GM18858 (cell line): ENCODE measurements around the gene SASH1.

Experiments
- ATAC-seq: cut with Tn5 transposase; IDR thresholded peaks from one replicate; pipeline ENCODE4 v1.9.1; 2021; ENCODE audit not compliant: unreplicated experiment

The SASH1 gene

DNA sequence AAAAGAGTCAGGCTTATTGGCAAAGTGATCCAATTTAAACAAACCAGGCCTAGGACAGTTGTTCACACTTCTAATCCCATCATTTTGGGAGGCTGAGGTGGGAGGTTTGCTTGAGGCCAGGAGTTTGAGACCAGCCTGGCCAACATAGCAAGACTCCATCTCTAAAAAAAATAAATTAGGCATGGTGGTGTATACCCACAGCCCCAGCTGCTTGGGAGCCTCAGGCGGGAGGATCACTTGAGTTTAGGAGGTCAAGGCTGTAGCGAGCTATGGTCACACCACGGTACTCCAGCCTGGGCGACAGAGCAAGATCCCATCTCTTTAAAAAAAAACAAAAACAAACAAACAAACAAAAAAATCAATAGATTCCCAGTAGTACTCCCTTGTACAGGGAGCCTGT is 86.8 kb downstream of the SASH1 start:
- ATAC-seq, result no peak

DNA sequence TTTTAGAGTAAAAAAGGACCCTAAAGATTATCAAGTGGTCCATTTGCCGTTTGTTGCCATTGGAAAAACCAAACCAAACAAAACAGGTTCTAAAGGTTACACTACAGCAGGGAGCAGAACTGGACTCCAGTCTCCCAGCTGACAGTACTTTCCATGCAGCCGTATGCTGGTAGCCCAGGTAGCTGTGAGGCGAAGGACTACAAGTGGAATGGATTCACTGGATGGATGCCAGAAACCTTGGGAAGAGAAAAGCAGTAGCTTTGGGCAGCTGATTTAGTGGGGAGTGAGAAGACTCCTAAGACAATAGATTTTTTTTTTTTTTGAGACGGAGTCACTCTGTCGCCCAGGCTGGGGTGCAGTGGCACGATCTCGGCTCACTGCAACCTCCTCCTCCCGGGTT is 88.3 kb downstream of the SASH1 start:
- no peak for ATAC-seq

DNA sequence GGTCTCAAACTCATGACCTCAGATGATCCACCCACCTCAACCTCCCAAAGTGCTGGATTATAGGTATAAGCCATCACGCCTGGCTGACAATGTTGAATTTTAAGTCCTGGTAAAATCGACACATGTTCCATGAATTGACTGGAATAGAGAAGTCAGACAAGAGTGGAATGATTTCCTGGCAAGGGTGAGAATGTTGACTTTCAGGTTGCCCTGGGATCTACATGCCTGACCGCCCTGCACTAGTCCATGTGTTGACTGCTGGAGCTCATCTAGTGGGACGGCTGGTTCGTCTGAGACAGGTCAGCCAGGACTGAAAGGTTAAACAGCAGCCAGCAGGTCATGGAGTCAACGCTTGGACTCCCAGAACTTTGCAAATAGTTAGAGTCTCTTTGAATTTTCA is 88.8 kb downstream of the SASH1 start:
- no peak for ATAC-seq

DNA sequence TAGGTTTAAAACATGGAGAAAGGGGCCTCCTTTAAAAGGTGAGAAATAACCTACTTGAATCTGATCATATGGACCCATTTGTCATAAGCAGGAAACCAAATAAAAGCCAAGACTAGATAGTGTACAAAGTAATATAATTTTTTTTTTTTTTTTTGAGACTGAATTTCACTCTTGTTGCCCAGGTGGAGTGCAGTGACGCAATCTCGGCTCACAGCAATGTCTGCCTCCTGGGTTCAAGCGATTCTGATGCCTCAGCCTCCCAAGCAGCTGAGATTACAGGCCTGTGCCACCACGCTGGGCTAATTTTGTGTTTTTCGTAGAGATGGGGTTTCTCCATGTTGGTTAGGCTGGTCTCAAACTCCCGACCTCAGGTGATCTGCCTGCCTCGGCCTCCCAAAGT is 89.2 kb downstream of the SASH1 start:
- no peak for ATAC-seq

DNA sequence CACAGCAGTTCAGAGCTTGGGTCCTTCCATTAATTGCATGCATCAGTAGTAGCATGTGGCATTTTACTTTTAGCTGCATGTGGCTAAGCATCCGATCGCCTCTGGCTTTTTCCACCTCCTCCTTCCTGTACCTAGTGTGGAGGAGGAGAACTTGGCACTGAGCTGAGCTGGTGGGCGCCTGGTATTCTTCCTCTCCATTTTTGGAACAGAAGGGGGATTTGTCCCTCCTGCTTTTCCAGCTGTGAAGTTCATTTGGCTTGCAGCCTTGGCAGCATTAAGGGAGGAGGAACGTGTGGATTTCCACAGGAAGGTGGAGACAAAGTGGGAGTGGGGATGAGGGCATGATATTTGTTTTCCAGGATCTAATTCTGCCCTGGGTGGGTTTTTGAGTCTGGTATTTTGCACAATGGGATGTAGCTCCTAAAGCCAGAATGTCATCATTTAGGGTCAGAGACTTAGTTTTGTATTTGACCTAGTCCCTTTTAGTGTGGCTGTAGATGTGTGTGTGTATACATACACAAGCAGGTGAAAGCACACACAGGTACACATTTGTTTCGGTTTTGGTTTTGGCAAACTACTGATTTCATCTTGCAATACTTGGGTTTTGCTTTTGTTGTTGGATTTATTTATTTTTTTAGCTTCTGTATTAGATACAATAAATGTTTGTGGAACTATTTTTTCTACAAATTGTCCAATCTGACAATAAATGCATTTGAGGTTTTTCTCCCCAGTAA is 90.0 kb downstream of the SASH1 start:
- no peak for ATAC-seq

DNA sequence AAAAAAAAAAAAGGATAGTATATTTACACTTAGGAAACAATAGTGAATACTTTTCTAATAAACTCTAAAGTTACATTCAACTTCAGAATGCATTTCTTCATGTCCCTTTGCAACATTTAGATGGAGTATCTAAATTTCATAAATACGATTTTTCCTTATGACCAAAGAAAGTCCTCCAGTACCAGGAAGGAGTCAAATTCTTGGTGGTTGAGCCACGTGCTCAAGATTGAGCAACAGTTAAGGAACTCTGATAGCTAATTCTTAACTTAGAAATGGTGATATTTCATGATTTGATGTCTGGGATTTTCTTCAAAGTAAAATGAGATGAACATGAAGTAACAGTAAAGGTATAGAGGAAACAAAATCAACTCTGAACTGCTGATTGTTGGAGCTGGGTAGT is 92.7 kb downstream of the SASH1 start:
- no peak for ATAC-seq

DNA sequence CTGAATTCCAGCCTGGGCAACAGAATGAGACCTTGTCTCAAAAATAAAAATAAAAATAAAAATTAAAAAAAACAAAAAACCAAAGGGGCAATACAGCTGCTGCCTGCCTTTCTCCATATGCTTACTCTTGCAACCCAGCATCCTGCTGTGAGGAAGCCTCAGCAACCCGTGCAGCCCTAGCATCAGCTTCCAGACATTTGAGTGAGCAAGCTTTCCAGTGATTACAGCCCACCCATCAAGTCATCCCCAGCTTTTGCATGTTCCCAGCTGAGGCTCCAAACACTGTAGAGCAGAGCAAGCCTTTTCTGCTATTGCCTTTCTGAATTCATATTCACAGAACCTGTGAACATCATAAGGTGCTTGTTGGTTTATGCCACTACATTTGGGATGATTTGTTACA is 93.8 kb downstream of the SASH1 start:
- no peak for ATAC-seq

DNA sequence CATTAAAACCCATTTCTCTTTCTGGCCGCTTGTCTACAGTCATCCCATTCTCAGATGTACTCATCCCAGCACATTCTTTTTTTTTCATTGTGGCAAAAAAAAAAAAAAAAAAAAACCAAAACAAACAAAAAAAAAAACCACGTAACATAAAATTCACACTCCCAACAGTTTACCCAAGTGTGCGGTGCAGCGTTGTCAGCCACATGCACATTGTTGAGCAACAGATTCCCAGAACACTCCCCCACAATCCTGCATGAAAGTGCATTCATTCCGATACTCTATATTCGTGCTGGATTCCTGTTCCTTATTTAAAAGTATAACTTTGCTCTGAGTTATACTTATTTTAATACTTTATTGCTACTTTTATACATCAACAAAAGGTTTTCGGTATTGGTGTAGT is 96.0 kb downstream of the SASH1 start:
- ATAC-seq, result no peak

DNA sequence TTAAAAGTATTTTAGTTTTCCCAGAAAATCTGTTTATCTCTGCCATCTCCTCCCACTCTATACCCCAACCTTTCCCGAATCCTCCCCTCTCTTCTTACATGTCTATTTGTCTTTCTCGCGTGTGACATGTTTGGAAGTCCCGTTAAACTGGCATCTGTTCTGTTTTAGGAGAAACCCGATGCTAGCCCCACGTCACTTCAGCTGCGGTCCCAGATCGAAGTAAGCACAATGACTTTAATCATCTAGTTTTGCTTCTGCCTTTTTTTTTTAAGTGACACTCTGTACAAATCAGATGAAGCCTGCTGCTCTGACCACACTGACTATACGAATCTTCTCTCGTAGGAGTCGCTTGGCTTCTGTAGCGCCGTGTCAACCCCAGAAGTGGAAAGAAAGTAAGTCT is 97.4 kb downstream of the SASH1 start:
- no peak for ATAC-seq

DNA sequence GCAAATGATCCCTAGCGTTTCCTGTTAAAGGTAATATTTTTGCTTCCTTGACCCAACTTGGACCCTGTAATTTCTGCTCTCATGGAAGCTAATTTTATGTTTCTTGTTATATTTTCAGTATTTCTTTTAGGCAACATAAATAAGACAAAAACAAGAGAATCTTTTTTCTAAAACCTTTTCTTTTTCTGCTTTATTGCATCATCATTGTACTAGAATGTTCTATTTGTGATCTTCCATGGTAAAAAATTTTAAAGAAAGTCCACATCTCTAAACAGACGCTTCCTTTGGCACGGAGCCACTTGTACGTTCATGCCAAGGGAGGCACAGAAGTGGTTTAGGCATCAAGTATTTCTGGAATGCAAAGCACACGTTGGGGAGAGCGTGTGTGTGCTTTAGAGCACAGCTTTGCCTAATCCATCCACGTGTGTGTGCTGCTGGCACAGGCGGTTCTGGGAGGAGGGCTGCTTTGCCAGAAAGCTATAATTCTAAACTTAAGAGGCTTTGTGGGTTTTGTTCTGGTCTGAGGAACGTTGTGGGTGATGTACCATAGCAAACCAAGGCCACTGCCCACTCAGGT is 98.3 kb downstream of the SASH1 start:
- ATAC-seq, result no peak

DNA sequence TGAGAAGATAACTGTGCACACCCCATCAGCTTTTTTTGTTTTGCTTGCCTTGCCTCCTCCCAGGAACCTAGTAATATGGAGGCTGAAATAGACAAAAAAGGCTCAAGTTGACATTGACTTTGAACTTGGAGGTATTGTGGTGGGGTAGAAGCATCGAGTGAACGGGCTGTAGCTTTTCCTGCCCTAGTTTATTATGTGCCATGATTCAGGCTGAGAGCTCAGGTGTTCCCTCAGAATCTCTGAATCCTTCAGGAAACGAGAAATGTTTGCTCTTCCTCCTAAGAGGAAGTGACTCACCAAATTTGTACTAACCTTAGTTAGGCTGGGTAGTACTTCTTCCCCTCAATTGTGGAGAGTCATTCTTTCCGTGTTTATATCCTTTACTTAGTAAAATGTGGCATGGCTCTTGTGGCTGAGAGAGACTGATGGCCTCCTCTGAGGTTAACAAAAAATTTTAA is 98.8 kb downstream of the SASH1 start:
- ATAC-seq, result no peak

DNA sequence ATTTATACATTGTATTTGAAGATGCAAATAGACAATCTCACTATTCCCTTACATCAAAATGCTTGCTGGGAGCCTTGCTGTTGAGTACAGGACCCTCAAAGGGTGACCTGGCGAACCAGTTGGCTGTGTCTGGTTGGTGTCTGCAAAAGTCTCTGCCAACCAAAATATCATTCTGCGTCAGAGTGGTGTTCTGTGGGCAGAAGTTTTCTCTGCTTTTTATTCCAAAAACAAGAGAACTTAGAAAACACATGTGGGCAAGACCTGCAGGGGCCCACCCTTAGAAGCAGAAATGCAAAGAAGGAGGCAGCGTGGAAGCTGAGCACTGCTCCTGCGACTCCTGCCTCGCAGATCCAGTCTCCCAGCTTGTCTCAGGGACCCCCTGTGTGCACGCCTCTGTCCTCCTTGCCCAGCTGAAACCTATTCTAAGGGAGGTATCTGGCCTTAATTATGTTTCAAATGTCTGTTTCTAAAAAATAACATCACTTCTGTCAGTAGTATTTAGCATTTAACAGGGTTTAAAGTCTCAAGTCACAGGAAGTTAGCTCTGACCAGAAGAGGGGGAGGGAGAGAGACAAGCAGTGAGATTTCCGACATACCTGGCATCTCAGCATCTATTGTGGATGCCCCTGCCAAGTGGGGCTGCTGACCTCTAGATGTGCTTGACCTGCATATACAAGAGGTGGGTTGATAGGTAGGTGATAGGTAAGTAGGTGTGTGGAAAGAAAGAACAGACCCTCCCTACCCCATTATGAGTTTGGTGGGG is 101.3 kb downstream of the SASH1 start:
- ATAC-seq, result no peak

DNA sequence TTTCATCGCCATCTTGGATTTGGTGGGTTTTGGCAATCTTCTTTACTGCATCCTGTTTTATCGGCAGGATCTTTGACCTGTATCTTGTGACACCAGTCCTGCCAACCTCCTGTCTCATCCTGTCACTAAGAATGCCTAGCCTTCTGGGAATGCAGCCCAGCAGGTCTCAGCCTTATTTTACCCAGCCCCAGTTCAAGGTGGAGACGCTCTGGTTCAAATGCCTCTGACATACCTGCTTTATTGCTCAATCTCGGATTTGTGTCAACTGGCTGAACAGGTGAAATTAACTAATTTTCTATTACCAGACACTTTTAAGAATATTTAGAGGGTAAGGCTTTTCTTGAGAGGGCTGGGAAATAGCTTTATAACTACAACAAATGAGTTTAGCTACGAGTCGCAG is 102.5 kb downstream of the SASH1 start:
- ATAC-seq, result no peak

DNA sequence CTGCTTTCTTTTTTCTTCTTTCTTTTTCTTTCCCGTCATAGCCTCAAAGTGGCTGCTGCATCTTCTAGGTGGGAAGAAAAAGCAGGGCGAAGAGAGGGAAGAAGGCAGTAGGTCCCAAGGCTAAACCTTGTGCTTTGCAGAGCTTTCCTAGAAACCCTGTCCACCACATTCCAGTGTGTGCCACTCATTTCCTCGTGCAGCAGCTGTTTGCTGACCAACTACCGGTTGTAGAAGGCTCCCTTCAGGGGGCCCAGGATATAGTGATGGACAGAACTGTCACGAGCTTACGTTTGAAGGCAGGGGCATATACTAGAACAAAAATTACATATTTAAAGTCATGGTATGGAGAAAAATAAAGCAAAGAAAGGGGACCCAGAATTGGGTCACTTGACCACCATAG is 103.0 kb downstream of the SASH1 start:
- ATAC-seq, result no peak

DNA sequence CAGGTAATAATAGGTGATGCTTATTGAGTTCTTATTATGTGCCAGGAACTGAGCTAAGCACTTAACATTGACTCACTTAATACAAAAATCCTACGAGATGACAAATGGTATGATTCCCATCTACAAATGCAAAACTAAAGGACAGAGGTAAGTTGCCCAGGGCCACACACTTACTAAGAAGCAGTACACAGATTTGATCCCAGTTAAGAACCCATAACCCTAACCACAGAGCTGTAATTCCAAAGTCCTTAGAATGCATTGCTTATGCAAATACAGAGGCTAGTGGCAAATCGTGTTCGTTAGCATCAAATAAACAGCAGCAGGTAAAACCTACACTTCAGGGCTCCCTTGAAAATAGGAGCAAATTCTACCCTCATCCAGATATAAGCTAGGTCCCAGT is 104.0 kb downstream of the SASH1 start:
- ATAC-seq, result no peak

DNA sequence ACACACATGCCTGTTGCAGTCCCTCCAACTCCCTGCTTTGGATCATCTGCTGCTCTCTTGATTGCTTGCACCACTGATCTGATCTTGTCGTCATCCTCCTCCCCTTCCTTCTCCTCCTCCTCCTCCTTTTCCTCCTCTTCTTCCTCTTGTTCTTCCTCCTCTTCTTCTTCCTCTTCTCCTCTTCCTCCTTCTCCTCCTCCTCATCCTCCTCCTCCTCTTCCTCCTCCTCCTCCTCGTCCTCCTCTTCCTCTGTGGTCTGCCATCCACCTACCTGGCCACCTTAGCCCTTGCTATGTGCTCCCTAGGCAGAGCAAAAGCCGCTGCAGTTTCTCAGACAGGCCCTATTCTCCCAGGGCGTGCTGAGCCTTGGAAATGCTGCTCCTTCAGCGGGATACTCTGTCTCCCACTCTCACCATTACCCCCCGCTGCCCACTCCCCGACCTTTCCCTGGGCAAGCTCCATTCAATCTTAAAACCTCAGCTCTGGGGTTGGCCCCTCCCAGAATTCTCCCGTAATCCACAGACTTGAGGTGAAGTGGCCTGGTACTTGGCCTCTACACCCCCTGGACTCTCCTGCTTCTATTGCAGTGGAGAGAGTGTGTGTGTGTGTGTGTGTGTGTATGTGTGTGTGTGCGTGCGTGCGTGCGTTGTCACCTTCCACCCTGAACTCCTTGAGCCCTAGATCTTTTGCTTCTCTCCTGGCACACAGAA is 105.0 kb downstream of the SASH1 start:
- no peak for ATAC-seq

DNA sequence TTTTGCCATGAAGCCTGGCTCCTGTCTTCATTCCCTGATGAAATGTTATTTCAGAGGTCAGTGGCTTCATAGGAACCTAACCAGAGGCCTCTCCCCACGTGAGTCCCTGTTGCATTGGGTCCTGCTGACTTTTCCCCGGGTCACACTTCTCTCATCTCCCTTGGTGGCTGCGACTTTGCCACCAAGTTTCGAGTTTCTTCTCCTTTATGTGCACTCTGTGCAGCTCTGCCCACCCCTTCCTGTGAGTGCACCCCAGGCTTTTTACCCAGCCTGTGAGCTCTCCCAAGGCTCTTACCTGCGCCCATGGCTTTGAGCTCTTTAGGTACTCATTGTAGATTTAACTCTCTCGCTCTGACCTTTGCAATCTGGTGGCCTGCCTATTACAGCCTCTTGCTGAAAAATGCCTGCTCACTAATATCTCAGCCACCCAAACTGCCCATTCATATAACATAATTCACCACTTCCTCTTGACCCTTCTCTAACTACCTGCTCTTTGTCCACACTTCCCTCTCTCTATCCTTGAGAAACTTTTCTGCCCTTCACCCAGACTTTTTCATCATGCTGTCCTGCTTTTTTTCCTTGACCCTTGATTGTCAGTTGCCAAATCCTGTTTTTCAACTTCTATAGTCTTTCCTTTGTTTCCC is 105.9 kb downstream of the SASH1 start:
- no peak for ATAC-seq

DNA sequence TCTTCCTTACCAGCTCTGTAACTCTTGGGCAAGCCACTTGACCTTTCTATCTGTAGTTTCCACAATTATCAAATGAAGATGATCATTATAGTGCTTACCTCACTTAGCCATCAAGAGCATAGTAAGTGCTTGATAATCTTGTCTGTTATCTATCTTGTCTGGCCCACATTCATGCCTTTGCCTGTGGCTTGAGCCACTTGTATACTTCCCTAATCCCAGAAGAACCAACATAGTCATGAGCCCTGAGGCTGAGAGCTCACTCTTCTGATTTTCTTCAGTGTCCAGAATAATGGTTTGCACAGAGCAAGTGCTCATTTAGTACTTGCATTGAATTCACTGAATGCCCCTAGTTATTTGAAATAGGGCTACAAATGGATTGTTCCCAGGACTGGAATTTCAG is 108.2 kb downstream of the SASH1 start:
- ATAC-seq, result no peak

DNA sequence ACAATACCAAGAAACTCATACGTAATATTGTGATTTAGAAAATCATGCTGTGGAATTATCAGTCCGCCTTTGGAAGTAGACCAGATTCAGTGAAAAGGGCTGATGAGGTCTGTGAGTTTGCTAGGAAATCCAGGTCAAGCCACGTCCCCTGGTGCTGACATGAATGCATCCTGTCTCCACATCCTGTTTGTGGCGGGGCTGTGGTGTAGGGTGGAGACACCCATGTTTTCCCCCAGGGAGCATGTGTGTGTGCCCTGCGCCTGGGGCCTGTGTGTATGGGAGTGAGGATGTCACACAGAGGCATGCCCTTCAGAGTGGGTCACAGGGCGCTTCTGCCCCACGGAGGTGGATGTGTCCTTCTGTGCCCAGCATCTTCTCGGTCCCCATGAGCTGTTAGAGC is 109.1 kb downstream of the SASH1 start:
- ATAC-seq, result no peak

DNA sequence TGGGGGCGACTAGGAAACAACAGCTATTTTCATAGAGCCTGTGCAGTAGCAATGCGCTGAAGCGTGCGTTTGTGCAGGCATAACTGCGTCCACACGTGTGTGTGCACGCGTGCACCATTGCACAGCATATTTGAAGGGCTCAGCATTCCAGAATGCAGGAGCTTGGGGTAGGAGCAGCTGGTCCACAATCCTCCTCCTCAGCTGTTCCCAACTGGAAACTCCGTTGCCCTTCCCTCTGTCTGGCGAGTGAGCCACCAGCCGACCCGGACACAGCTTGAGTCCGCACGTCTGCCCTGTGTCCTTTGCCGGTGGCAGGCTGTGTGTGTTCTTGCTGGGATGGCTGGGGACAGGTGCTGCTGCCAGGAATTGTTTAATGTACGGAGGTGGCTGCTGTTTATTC is 110.2 kb downstream of the SASH1 start:
- ATAC-seq, result no peak

DNA sequence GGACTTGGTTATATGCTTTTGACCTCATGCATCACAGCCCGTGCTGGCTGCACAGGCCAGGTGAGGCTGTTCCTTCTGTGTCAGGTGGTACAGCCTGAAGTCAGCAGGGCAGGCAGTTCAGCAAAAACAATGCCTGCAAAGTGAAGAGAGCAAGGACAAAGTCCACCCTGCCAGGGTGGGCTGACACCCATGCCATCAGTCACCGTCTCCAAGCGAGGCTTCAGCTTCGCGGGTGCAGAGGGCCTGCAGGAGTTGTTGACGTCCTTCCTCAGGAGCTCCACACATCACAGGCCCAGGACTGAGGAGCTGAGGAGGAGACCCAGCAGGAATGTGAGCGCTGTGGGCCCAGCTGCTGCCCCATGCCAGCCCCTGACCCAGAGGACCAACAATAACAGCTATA is 111.3 kb downstream of the SASH1 start:
- no peak for ATAC-seq
